ENCODE measurements around the gene IL31RA. TPM values are rescaled to one million over a fixed set of nuclear protein-coding genes. Genes with fewer than 3 reads are reported as not detected.
"Not testable (repeated sequence)": the region's sequence is repeated elsewhere in the genome, so short reads cannot be mapped to it uniquely, and the experiment has no call there.

IL31RA gene
- total RNA-seq, 1 donor from 2014 or later = 0.68 TPM

DNA sequence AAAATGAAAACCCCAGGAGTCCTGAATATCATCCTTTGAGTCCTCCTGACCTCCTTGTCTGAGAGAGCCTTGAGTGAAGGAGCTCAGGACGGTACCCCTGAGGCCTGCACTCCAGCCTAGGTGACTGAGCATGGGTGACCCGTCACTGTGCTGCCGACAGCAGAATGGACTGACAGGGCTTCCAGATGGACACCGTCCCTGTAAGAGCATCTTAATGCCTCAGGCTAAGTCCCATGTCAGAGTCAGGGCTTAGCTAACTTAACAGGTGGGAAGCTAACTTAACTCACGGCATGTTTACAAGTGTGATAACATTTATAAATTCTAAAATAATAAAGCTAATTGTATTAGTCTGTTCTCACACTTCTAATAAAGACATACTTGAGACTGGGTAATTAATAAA, 75.3 kb downstream of the IL31RA start:
- no peak for ATAC-seq

- ATAC-seq = no peak
Observed at GRCh38 chr5:55927861-55928655, 76.9 kb downstream of the IL31RA start.

DNA sequence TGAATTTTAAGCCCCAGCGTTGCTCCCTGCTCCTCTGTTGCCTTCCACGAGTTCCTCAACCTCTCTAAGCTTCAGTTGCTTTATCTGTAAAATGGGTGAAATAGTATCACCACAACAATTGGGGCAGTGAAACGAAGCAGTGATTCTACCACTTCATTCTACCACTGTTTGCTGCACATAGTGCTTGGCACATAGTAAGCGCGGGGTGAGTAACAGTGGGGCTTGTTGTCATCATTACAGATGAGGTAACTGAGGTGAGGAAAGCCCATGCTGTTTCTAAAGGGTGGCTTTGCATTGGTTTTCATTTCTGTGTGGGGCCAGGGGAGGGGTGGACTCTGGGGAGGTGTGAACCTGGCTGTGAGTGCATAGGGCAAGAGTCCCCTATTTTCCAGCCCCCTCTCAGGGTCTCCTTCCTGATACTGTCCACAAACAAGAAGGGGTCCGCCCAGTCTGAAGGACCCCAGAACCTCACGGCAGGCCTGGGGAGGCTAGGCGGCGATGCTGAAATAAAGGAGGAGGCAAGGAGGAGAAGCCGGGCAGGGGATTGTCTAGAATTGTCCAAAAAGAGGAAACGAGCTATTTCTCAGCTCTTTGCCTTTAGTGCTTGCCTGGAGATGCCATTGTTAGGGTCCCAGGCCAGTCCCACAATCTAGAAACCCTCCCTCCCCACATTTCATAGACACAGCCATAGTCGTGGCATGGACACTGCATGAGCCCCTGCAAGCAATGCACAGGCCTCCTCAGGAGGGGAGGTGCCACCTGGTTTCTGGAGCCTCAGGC, 78.1 kb downstream of the IL31RA start:
- ATAC-seq = no peak

- ATAC-seq = no peak
Observed at GRCh38 chr5:55932700-55933099, 81.5 kb downstream of the IL31RA start.

DNA sequence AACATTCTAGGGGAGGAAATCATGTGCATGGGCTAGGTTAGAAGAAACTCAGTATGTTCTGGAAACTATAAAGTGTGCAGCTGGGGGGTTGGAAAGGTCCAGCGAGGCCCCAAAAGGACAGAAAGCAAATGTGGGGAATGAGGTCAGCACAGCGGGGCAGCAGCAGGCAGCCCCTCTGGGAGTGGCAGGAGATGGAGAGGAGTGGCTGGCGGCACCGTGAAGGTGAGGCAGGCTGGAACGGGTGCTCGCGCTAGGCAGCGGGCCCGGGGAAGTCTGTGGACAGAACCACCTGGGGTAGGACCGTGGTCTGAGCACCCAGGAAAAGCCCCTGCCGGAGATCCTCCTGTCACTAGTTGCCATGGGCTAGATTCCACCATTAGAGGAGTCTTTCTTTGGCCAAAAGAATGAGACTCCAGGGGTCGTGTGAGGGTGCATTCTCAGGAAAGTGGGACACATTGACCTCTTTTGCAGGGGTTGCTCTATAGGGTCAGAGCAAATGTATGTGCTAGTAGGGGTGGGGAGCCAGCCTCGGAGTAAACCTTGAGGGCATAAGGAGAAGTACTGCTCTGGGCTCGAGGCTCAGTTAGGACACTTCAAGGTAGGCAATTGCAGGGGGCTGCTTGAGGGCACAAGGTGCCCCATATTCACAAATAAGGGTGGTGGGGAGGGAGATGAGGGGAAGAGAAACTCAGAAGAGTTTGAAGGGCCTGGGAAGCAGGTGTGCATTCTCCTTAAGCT, 82.4 kb downstream of the IL31RA start:
- ATAC-seq = no peak

GRCh38 chr5:55934115-55934613, 83.0 kb downstream of the IL31RA start:
- no peak for ATAC-seq

DNA sequence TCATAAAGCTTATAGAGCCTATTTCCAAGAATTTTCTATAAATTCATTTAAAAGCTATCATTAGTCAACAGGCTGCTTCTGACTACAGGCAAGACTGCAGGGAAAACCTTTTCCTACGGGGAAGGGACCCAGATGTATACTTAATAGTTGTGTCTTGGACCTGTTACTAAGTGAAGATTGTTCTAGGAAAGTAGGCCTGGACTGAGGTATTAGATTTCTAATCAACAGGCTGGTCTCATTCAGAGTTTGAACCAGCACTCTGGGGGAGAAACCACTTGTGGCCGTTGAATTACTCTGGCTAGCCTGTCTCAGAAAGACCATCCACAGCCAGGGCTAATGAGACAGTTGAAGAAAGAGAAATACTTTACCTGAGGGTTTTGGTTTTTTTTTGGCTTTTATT, 83.6 kb downstream of the IL31RA start:
- ATAC-seq = no peak

DNA sequence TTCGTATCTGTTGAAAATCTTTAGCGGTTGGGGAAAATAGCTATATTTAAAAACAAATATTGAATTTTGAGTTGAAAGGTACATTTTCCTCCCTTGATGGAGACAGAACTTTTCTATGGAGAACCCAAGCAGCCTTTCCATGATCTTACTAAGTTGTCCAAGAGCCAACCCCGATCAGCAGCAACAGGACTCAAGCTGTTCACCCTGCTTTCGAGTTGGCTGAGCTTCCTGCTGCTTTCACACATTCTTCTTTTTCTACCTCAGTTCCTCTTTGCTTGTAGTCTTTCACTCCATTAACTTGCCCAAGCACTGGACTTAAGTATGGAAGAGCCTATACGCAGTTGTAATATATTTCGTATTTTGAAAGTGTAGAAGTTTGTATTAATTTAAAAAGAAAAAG, 84.2 kb downstream of the IL31RA start:
- no peak for ATAC-seq

GRCh38 chr5:55936100-55936693, 85.0 kb downstream of the IL31RA start:
- ATAC-seq = peak; percentile 82

DNA sequence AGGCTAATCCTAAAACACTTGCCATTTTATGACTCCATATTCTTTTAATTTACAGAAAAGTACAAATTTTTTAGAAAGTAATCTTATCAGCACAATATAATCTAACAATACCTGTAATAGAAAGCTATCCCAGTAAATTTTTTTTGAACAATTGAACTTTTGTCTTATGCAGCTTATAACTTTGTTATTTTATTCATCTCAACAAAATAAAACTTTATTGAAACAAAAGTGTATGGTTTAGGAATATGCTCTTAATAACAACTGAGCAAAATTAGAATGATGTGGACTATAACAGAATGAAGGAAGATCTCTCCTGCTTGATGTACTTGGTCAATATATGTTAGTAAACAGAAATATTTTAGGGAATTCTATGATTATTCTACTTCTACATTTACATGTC, 86.4 kb downstream of the IL31RA start:
- ATAC-seq = not testable (repeated sequence)

DNA sequence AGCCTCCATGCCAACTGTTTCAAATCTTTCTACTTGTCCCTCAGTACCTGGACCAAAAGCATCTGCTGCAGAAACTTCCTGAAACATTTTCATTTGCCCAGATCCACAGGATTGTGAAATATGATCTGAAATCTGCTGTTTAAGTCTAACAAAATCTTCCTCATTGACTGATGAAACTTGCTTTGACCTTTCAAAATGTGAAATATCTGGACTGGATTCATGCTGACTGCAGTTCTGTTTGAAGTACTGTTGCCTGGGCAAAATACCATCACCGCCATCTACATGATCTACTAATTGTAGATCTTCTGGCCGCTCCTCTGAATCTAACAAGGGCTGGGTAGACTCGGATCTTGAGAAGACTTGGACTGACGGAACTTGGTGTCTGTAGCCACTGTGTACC, 90.0 kb downstream of the IL31RA start:
- not testable (repeated sequence) for ATAC-seq

DNA sequence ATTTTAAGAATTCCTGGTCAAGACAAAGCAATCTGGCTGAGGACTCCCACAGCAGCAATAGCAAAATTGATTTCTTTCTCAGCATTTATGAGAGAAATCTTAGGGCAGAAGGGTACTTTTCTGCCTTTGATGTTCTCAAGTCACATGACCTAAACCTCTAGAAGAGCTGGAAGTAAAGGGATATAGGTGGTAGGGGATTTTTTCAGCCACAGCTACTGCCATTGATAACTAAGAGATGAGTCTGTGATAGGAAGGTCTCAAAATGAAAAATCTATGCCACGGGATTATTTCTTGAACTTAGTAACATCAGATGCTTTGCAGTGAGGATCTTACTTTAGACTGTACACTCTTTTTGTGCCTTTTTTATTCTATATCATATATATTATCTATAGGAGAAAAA, 108.1 kb downstream of the IL31RA start:
- ATAC-seq = no peak

DNA sequence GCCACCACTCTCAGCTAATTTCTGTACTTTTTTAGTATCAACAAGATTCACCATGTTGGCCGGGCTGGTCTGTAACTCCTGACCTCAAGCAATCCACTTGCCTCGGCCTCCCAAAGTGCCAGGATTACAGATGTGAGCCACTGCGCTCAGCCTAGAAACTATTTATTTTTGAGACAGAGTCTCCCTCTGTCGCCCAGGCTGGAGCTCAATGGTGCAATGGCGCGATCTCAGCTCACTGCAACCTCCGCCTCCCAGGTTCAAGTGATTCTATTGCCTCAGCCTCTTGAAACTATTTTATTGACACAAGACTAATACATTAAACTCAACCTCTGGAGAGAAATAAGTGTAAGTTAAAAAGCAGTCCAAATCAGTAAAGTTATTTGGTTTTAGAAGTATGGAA, 109.6 kb downstream of the IL31RA start:
- no peak for ATAC-seq

GRCh38 chr5:55965525-55965924, 114.4 kb downstream of the IL31RA start:
- no peak for ATAC-seq

DNA sequence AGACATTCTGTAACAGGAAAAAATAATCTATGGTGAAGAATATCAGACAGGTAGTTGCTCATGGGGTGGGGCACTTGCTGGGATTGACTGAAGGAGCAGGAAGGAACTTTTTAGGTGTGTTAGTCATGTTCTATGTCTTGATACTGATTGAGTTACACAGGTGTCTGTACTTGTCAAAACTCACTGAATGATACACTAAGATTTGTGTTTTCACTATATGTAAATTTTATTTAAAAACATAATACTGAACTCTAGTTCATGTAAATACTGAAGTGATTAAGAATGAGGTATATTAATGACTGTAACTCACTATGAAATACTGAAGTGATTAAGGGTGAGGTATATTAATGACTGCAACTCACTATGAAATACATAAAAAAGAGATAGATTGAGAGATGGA, 115.1 kb downstream of the IL31RA start:
- ATAC-seq = peak; percentile 99

- ATAC-seq = no peak
Observed at GRCh38 chr5:55969956-55970355, 118.8 kb downstream of the IL31RA start.

Other genes starting within 250 kb of the IL31RA start
- 13.0 TPM for gene SLC38A9, start 139.0 kb upstream of the IL31RA start, total RNA-seq
- gene DDX4, start 113.3 kb upstream of the IL31RA start, total RNA-seq = not detected
- gene IL6ST, start 143.6 kb downstream of the IL31RA start, total RNA-seq = 55.2 TPM

All from esophagus mucosa (tissue), 1 donor.